GM18870 (cell line): ENCODE data around the gene S1PR5.
"Not testable (repeated sequence)": the region's sequence is repeated elsewhere in the genome, so short reads cannot be mapped to it uniquely, and the experiment has no call there.

ENCODE experiments used
- ATAC-seq: cut with Tn5 transposase; IDR thresholded peaks from one replicate; pipeline ENCODE4 v1.9.1; 2021; ENCODE audit warnings: moderate library complexity; ENCODE audit not compliant: unreplicated experiment

The S1PR5 gene, protein sequence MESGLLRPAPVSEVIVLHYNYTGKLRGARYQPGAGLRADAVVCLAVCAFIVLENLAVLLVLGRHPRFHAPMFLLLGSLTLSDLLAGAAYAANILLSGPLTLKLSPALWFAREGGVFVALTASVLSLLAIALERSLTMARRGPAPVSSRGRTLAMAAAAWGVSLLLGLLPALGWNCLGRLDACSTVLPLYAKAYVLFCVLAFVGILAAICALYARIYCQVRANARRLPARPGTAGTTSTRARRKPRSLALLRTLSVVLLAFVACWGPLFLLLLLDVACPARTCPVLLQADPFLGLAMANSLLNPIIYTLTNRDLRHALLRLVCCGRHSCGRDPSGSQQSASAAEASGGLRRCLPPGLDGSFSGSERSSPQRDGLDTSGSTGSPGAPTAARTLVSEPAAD

DNA sequence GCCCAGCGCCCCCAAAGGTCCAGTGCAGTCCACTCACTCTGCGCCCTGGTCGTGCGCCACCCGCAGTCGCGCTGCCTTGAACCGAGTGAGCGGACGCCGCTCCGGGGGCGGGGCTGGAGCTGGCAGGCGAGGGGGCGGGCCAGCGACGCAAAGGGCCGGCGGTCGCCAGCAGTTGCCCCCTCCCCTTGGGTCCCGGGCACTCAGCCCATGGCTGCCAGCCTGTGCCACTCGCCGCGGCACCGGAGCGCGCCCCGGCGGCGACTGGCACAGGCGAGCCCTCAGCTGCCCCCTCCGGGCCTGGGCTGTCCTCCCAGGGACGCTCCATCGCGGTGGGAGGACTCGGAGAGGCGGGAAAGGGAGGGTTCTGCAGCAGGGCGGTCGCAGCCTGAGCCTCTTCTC, at the start of gene S1PR5:
S1PR5 (minus strand) TSS at position 87 of the 399 bp plus-strand sequence. CDS start 2,436 bp downstream, outside the sequence.
- no peak for ATAC-seq

DNA sequence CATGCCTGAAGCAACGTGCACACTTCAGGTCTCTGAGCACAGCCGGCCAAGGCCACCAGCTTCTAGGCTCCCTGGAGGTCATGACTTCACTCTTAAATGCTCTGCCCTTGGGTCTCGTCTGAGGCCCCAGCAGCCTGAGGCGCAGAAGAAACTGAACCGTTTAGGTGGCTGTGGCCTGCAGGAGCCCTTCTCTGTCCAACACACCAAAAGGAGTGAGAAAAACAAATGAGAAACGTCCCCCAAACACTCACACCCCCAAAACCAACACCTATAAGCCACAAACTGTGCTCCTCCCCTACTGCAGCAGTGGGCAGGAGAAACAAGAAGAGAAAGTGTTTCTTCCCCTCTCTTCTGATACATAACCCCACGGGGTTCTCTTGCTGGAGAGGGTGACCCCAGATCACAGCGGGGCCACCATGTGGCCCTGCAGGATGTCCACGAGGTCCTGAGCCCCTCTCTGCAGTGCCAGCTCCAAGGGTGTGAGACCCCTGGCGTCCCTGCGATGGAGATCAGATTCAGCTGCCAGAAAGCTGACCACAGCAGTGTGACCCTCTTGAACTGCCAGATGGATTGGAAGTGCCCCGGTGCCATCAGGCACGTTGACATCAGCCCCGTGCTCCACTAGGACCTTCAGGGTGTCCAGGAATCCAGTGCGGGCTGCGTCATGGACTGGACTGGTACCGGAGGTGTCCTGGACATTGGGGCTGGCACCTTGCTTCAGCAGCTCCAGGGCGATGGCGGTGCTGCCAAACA, 49.6 kb upstream of the S1PR5 start:
- no peak for ATAC-seq

DNA sequence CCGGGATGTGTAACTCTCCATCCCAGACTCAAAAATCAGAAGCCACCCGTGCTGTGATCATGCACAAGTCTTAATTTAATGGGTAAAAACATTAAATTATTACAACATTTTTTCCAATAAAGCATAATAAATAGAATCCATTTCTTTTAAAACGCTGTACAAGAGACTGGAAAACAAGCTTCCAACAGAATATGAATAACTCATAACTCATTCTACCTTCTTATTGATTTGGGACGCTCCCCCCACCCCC, 49.1 kb upstream of the S1PR5 start:
- no peak for ATAC-seq

DNA sequence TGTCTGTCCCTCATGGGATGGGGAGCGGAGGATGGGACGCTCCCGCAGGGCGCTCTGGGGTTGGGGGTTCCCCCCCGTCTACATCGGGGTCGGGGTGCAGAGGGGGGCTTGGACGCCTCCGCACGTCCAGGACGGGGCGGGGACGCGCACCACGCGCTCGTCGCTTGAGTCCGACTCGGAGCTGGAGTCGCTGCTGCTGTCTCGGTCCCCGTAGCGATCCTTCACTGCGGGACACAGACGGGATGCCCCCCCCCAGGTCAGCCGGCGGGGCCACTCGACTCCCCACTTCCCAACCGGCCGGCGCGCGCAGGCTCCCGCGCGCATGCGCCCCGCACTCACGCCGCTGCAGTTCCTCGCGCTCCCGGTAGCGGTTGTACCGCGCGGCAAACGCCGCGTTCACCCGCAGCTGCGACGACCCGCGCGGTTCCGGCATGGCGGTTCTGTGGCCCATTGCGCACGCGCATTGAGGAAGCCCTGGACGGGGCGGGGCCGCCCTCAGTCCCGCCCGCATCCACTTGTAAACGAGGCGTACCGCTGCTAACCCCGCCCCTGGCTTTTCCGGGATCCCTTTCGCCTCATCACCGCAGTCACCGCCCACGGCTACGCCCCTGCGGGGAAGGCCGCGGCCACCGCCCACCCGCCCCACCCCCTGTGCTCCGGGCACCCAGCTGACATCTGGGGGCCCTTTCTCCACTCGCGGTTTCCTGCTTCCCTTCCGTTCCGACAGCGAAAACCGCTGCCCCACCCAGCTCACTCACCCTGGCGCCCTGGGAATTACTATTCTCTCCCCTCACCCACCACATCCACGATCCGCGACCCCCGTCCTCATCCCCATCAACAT, 48.5 kb upstream of the S1PR5 start, which contains the start of gene KRI1:
KRI1 (minus strand) TSS at position 444 of the 841 bp plus-strand sequence; CDS start at position 433, 11 bp downstream.
- ATAC-seq, result peak; percentile 32

DNA sequence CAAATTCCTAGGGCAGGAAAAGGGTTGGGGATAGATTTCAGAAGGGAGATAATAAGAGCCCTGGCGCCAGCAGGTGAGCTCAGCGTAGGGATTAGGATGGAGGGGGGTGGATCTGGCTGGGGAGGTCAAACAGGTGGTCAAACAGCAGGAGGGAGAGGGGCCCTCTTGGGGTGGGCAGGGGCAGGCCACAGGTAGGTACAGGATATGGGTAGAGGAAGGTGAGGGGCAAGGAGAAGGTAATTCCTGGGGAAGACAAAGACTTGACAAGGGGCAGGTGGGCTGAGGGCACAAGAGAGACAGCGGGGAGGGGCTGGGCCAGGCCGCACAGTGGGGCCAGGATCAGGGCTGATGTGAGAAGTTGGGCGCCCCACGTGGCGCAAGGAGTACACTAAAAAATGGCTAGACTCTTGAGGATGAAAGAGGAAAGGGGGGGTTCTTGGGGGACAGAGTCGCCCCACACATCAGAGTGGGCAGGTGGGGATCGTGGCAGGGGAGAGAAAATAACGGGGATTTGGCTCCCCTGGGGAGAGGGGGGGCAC, 47.9 kb upstream of the S1PR5 start:
- ATAC-seq, result no peak

DNA sequence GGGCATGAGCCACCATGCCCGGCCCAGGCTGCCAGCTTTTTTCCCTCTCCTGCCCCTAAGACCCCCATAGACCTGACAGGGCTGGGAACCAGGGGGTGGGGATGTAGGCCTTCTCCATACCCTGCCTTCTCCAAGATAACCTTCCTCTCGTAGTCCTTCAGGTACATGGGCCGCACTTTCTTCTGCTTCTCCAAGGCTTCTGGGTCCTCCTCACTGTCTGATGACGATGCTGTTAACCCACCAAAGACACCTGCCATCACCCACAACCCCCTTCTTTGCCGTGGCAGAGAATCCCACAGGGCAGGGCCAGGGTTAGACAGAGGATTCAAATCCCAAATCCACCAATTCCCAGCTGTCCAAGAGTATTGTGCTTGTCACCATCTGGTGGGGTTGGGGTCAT, 45.4 kb upstream of the S1PR5 start:
- no peak for ATAC-seq

DNA sequence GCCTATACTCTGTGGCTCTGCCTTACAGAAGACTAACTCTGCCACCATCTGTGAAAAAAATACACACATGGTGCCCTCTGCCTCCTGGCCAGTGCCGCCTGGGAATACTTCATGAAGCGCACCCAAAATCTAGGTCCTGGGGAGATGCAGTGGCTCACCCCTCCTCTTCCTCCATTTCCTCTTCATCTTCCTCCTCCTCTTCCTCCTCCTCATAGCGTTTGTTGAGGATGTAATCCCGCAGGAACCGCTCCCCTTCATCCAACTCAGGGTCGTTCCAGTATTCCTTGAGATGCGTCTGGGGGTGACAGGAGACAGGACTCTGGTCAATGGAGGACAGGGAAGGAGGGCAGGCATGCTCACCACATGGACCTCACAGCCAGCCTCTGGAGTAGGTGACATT, 42.9 kb upstream of the S1PR5 start:
- no peak for ATAC-seq

DNA sequence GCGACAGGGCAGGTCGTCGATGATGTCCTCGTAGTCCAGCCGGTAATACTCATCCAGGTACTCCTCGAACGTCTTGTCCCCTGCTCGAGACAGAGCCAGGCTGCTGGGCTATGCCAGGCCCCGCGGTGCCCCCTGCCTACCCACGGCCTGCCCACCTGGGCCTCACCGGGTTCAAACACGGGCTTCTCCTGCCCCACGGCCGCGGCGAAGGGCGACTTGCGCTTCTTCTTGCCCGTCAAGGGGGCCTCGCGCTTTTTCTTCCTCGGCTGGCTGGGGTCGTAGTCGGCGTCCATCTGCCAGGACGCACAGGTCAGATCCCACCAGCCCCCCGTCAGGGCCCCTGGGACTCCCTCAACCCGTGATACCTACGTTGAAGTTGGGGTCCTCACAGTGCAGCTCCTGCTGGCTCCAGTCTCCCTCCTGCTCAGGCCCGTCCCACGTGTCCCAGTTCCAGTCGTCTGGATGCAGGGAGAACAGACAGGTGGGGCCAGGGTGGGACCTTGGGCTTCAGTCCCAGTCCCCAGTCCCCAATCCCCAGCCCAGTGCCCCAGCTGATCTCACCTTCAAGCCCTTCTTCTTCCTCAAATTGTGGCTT, 40.5 kb upstream of the S1PR5 start:
- ATAC-seq, result no peak

DNA sequence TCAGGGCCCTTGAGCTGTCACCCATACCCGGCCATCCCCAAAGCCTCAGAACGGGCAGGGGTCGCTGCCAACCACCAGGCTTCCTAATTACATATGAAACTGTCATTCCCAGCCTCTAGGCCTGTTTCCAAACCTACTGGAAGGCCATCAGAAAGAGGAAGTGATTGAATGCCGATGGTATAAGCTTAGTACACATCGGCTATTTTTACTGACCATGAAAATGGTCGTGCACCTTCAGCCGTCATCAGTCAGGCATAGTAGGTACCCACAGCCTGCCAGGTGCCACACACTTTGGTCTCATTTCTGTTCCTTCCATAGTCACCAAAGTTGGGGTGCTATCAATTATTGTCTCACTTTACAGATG, 38.3 kb upstream of the S1PR5 start:
- no peak for ATAC-seq

DNA sequence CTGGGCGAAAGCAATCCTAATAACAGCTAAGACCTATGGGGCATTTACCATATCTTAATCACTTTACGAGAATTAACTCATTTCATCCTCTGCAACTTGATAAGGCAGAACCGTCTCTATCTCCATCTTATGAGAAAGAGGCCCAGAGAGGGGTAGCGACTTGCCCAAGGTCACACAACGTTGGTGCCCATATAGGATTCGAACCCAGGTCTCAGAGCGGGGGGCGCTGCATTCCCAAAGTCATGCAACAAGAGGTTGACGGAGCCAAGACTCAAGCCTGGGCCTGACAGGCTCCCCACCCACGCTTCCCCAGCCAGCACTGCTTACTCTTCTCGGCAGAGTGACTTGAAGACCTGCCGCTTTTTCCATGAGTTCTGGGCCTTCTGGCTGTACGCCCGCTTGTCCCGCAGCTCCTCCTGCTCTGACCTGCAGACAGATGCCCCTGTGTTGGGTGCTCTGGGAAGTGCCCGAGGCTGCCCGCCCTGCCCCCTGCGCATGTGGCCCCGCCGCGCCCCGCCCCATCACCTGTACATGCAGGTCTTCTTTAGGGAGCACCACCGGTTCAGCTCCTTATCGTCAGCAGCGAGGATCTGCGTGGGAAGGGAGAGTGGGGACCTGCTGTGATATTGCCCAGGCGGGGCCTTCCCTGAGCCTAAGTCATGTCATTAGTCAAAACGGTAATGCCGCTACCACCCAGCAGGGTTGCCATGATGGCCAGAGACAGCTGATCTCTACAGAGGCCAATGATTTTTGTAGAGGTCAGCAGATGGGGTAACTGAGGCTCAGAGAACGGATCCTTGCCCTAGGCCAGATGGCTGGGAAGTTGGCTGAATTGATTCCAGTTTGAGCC, 37.7 kb upstream of the S1PR5 start:
- ATAC-seq, result no peak

DNA sequence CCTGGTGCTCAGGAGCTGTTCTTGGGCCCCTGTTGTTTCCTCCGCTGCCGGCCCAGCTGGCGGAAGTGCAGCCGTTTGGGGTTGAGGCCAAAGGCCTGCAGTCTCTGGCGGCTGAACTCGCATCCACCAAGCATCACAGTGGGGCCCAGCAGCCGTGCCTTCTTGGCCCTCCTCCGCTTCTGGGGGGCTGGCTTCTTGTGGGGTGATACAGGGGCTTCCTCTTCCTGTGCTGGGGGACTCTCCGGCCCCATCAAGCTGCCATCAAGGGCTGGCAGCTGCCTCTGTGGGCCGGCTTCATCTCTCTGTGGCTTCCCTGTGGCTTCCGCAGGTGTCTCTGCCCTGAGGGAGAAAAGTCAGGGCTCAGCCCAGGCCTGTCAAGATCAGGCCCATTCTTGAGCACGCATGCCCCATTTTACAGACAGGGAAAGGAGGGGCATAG, 36.7 kb upstream of the S1PR5 start:
- ATAC-seq, result no peak

DNA sequence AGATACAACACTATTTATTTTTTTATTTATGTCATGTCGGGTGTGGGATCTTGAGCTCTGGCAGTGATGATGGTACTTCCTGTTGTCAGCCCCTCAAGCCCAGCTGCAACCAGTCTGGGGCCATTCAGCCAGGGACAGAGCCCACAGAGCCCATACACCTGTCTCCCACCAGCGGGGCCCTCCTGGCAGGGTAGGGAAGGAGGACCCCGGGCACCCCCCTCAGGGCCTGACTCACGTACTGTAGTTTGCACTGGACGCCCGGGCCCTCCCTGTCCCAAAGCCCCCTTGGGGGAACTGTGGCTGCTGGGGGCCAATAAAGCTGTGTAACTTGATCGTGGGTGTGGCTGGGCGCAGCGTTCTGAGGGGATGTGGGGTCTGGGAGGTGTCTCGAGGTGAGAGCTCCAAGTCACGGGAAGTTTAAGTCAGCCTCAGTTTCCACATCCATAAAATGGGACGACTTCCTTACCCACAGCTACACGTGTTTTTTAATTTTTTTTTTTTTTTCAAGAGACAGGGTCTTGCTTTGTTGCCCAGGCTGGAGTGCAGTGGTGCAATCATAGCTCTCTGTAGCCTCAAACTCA, 35.9 kb upstream of the S1PR5 start:
- ATAC-seq, result no peak

DNA sequence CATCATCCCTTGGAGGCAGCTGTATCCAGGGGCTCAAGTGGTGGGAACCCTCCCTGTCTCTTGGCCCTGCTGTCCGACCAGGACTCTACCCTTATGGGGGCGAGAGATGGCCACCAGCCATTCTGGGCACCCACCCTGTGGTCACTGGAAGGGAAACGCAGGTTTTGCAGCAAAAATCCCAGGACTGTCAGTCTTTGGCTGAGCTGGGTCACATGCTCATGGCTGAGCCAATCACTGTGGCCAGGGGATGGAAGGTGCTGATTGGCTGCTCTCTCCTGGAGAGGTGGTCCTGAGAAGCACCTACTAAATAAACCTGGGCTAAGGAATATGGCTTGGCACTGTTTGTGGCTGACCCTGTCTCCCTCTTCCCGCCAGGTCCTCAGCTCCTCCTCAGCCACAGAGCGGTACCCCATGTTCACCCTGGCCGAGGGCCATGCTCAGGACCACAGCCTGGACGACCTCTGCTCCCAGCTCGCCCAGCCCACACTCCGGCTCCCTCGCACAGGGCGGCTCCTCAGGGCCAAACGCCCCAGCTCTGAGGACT, 35.3 kb upstream of the S1PR5 start:
- no peak for ATAC-seq

DNA sequence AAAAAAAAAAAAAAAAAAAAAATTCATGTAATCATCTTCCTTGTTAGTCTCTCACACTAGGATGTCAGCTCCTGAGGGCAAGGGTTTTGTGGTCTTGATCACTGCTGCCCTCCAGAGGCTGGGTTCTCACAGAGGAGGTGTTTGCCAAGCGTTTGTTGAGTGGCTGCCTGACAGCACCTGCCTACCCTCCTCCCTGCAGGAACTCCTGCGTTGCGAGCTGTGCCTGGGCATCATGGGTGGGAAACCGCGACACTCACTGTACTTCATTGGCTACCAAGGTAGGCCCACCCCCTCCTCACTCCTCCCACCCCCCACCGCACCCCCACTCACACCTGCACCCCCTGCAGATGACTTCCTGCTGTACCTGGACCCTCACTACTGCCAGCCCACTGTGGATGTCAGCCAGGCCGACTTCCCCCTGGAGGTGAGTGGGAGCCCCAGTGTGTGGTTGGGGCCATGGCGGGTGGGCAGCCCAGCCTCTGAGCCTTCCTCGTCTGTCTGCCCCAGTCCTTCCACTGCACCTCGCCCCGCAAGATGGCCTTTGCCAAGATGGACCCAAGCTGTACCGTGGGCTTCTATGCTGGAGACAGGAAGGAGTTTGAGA, 34.6 kb upstream of the S1PR5 start:
- ATAC-seq, result no peak

DNA sequence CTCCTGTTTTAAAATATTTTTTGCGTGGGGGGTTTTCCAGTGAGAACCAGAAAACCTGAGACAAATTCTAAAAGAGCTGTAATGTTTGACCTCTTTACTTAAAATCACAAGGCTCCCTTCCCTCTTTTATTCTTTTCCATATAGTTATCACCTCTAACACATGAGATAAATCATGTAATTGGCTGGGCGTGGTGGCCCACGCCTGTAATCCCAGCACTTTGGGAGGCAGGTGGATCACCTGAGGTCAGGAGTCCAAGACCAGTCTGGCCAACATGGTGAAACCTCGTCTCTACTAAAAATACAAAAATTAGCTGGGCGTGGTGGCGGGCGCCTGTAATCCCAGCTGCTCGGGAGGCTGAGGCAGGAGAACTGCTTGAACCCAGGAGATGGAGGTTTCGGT, 33.8 kb upstream of the S1PR5 start:
- ATAC-seq, result not testable (repeated sequence)

DNA sequence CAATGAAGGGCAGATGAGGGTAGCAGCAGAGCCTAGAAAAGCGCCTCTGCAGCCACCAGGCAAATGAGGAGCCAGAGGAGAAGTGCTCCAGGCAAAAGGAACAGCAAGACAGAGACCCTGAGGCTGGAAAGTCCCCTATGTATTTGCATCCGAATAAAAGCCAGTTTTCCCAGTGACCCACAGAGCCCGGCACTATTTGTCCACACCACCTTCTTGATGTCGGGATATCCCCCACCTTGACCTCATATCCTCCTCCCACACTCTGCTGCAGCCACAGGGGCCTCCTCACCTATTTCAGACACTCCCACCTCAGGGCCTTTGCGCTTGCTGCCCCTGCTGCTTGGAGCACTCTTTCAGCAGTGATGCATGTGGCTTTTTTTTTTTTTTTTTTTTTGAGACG, 33.1 kb upstream of the S1PR5 start:
- no peak for ATAC-seq

DNA sequence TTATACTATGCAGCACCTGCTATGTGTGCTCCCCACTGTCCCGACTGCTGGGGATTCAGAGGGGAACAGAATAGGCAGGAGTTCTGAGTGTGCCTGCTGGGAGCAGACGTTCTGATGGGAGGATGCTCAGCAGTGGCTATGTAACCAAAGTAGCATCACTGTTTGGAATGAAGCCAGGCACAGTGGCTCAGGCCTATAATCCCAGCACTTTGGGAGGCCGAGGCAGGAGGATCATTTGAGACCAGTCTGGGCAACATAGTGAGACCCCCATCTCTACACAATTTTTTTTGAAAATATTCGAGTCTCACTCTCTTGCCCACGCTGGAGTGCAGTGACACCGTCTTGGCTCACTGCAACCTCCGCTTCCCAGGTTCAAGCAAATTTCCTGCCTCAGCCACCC, 32.5 kb upstream of the S1PR5 start:
- no peak for ATAC-seq

DNA sequence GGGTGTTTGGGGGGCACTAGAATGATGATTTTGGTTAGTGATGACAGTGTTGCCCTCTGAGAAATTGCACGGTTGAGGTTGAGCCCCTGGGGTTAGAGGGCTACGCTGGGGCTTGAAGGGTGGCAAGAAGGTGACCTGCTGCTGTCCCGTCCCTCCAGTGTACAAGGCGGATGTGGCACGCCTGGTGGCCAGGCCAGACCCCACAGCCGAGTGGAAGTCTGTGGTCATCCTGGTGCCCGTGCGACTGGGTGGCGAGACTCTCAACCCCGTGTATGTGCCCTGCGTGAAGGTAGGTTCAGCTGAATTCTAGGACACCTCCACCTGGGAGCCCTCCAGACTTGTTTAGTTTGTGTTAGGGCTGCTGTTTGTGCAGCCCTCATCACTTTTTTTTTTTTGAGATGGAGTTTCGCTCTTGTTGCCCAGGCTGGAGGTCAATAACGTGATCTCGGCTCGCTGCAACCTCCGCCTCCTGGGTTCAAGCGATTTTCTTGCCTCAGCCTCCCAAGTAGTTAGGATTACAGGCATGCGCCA, 31.6 kb upstream of the S1PR5 start:
- no peak for ATAC-seq

DNA sequence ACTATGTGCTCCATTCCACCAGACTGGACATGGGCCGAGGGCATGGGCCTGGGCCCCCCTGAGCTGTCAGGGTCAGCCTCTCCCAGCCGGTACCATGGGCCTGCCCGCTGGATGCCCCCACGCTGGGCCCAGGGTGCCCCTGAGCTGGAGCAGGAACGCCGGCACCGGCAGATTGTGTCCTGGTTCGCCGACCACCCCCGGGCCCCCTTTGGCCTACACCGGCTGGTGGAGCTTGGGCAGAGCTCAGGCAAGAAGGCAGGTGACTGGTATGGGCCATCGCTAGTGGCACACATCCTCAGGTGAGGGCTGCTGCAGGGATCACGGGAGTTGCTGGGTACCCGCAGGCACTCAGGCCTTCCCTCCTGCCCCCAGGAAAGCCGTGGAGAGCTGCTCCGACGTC, 29.6 kb upstream of the S1PR5 start:
- ATAC-seq, result no peak
